ENCODE results near the gene SOS1.
"Not testable (repeated sequence)": the region's sequence is repeated elsewhere in the genome, so short reads cannot be mapped to it uniquely, and the experiment has no call there.

The SOS1 gene

GRCh38 chr2:39120771-39121522, at the start of gene SOS1:
Gene SOS1 (minus strand): TSS chr2:39121051. CDS start chr2:39120422, 629 bp downstream.
- peak; percentile 97 for DNase-seq

- no peak for DNase-seq
Measured at GRCh38 chr2:39164089-39164488, 43.2 kb upstream of the SOS1 start.

- no peak for DNase-seq
Measured at GRCh38 chr2:39160982-39161381, 40.1 kb upstream of the SOS1 start.

- no peak for DNase-seq
Measured at GRCh38 chr2:39159283-39159682, 38.4 kb upstream of the SOS1 start.

- no peak for DNase-seq
Measured at GRCh38 chr2:39158351-39158750, 37.5 kb upstream of the SOS1 start.

GRCh38 chr2:39156846-39157245, 36.0 kb upstream of the SOS1 start:
- DNase-seq, result no peak

- no peak for DNase-seq
Measured at GRCh38 chr2:39156107-39156506, 35.3 kb upstream of the SOS1 start.

- DNase-seq, result not testable (repeated sequence)
Measured at GRCh38 chr2:39155573-39155972, 34.7 kb upstream of the SOS1 start.

- no peak for DNase-seq
Measured at GRCh38 chr2:39154944-39155343, 34.1 kb upstream of the SOS1 start.

- DNase-seq, result no peak
Measured at GRCh38 chr2:39153312-39153711, 32.5 kb upstream of the SOS1 start.

GRCh38 chr2:39152504-39152903, 31.7 kb upstream of the SOS1 start:
- DNase-seq, result no peak

- DNase-seq, result no peak
Measured at GRCh38 chr2:39150890-39151497, 30.1 kb upstream of the SOS1 start.

GRCh38 chr2:39150102-39150562, 29.3 kb upstream of the SOS1 start:
- no peak for DNase-seq

GRCh38 chr2:39146630-39147029, 25.8 kb upstream of the SOS1 start:
- no peak for DNase-seq

GRCh38 chr2:39145906-39146421, 25.1 kb upstream of the SOS1 start:
- no peak for DNase-seq

GRCh38 chr2:39144416-39144815, 23.6 kb upstream of the SOS1 start:
- DNase-seq, result no peak

- DNase-seq, result no peak
Measured at GRCh38 chr2:39142904-39143605, 22.2 kb upstream of the SOS1 start.

GRCh38 chr2:39141334-39142271, 20.8 kb upstream of the SOS1 start:
- no peak for DNase-seq

GRCh38 chr2:39140948-39141333, 20.1 kb upstream of the SOS1 start:
- not testable (repeated sequence) for DNase-seq

- no peak for DNase-seq
Measured at GRCh38 chr2:39140322-39140847, 19.5 kb upstream of the SOS1 start.

- no peak for DNase-seq
Measured at GRCh38 chr2:39139511-39140237, 18.8 kb upstream of the SOS1 start.

- no peak for DNase-seq
Measured at GRCh38 chr2:39138837-39139211, 18.0 kb upstream of the SOS1 start.
